Panc1 (cell line): Measurements from ENCODE around the gene VIPR2. TPM values are rescaled to one million over a fixed set of nuclear protein-coding genes. Genes with fewer than 3 reads are reported as not detected.

Source experiments
- ATAC-seq: fragments of 200-7000 bp; cut with Tn5 transposase; 2 replicates; pipeline ENCODE4 v1.9.1; 2020; ENCODE audit warnings: mild to moderate bottlenecking, moderate library complexity
- BruUV-seq: library from RNA; stranded (reverse); fragments of 400-500 nt; replicated peaks from 2 replicates; lab custom pipeline; 2021; lab: Mats Ljungman, UMichigan
- CTCF ChIA-PET: fragments of 300-600 bp; sonication (Branson Sonifier 250); formaldehyde crosslinking; loops from one replicate; lab custom pipeline; 2022; ENCODE audit warnings: antibody characterized with exemption; lab: Charles Lee
- POLR2A ChIA-PET: fragments of 300-600 bp; sonication (Branson Sonifier 250); formaldehyde crosslinking; loops from one replicate; lab custom pipeline; 2022; ENCODE audit warnings: antibody characterized with exemption; lab: Charles Lee
- DNase-seq: peaks from one replicate; pipeline ENCODE4 v3.0.0-alpha.2; 2010; ENCODE audit warnings: low read depth, low spot score
- H3K27ac ChIP-seq: 2 replicates; pipeline ENCODE4 v1.5.1; 2011; ENCODE audit warnings: mild to moderate bottlenecking, low read length, inconsistent platforms
- H3K27me3 ChIP-seq: fragments of 200-500 bp; sonication (Bioruptor generic); 2 replicates; pipeline ENCODE4 v1.6.0; 2014; ENCODE audit warnings: low read length, inconsistent platforms; ENCODE audit not compliant: control insufficient read depth, insufficient read depth
- H3K36me3 ChIP-seq: fragments of 200-500 bp; sonication (Bioruptor generic); 2 replicates; pipeline ENCODE4 v1.5.1; 2014; ENCODE audit warnings: inconsistent platforms, mild to moderate bottlenecking, low read length, moderate library complexity; ENCODE audit not compliant: control insufficient read depth, insufficient read depth
- H3K4me1 ChIP-seq: 2 replicates; pipeline ENCODE4 v1.5.1; 2011; ENCODE audit warnings: inconsistent platforms, mild to moderate bottlenecking, low read length, moderate library complexity; ENCODE audit not compliant: control insufficient read depth, insufficient read depth
- H3K4me3 ChIP-seq, 2 experiments: 2 replicates each; pipeline ENCODE4 v1.5.1; 2011 to 2012; ENCODE audit warnings: low read depth in 2 of 2, low read length in 2 of 2, mild to moderate bottlenecking in 2 of 2, inconsistent platforms in 1 of 2, moderate library complexity in 1 of 2
- H3K9me3 ChIP-seq: fragments of 200-500 bp; sonication (Bioruptor generic); 2 replicates; pipeline ENCODE4 v1.5.1; 2014; ENCODE audit warnings: low read depth, mild to moderate bottlenecking, inconsistent platforms, low read length, moderate library complexity; ENCODE audit not compliant: control insufficient read depth, insufficient read depth
- CTCF ChIP-seq: fragments of 450-650 bp; IDR thresholded peaks from 2 replicates; pipeline ENCODE4 v1.5.1; 2017; ENCODE audit warnings: mild to moderate bottlenecking
- POLR2AphosphoS5 ChIP-seq: IDR thresholded peaks from 2 replicates; pipeline ENCODE4 v1.6.1; 2012; ENCODE audit warnings: mild to moderate bottlenecking, low read depth, low read length, moderate library complexity
- REST ChIP-seq, 2 experiments: IDR thresholded peaks; 2 replicates each; pipeline ENCODE4 v1.6.1; 2011 to 2012; ENCODE audit warnings: low read depth in 2 of 2, control low read depth in 1 of 2, low read length in 1 of 2, mild to moderate bottlenecking in 1 of 2, moderate library complexity in 1 of 2; ENCODE audit not compliant: insufficient read depth in 1 of 2
- SIN3A ChIP-seq: IDR thresholded peaks from 2 replicates; pipeline ENCODE4 v1.6.1; 2012; ENCODE audit warnings: low read depth, mild to moderate bottlenecking, low read length, moderate library complexity, borderline replicate concordance; ENCODE audit not compliant: insufficient read depth
- TCF7L2 ChIP-seq: IDR thresholded peaks from 2 replicates; pipeline ENCODE4 v1.6.1; 2011; ENCODE audit warnings: mild to moderate bottlenecking, low read depth, low read length, inconsistent platforms
- in situ Hi-C: cut with HindIII; loops from 2 replicates; pipeline ENCODE4 v1.10.0; 2016; ENCODE audit warnings: low sequenced_read_pairs, low pct_unique_long_range_greater_than_20kb
- intact Hi-C: fragments of 100-400 bp; cut with micrococcal nuclease; formaldehyde crosslinking; loops from one replicate; pipeline ENCODE4 v1.10.0; 2022; ENCODE audit not compliant: unreplicated experiment
- total RNA-seq: library from RNA; stranded (reverse); gene quantifications from one replicate; pipeline ENCODE4 v1.2.1, GENCODE V29; 2021; ENCODE audit not compliant: unreplicated experiment

The VIPR2 gene
- total RNA-seq, 1 experiment from 2014 or later = not detected

DNA sequence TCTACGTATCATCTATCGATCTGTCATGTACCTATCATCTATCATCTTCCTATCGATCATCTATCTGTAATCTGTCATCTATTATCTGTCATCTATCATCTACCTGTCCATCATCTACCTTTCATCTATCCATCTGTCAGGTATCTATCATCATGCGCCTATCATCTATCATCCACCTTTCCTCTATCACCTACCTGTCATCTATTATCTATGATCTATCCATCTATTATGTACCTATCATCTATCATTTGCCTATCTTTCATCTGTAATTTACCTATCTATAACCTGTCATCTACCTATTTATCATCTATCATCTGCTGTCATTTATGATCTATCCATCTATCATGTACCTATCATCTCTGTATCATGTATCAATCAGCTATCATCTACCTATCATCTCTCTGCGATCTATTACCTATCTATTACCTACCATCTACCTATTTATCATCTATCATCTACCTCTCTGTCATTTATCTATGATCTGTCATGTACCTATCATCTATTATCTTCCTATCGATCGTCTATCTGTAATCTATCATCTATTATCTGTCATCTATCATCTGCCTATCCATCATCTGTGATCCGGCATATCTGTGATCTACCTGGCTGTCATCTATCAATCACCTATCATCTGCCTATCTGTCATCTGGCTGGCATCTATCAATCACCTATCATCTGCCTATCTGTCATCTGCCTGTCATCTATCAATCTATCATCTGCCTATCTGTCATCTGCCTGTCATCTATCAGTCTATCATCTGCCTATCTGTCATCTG lies 1.6 kb upstream of the VIPR2 start:
- no TSS peak for BruUV-seq
- Histone ChIP-seq H3K36me3 (no peaks in the 10 kb centered on the region), H3K27ac (no peak overlapping the region), H3K4me1 (no peaks in the 10 kb centered on the region; the same call in 1 of the 2 replicates), H3K27me3 (peaks cover 22% of the 10 kb centered on the region), H3K9me3 (no peaks in the 10 kb centered on the region), H3K4me3 (no peak overlapping the region)
- DNase-seq (no peak), ATAC-seq (no peak)
- no peak for TF ChIP-seq TCF7L2
- TF ChIP-seq POLR2AphosphoS5 = no peak
- TF ChIP-seq REST (IDR thresholded peaks at IDR 0.05; ENCODE audit: insufficient read depth in 1 of 2, low read depth in 2 of 2, low read length in 1 of 2) = no peak
- TF ChIP-seq CTCF = no peak
- no peak for TF ChIP-seq SIN3A
- intact Hi-C loops = no loop called here
- POLR2A ChIA-PET = no interaction called here
- CTCF ChIA-PET = no interaction called here
- in situ Hi-C loops = no loop called here

DNA sequence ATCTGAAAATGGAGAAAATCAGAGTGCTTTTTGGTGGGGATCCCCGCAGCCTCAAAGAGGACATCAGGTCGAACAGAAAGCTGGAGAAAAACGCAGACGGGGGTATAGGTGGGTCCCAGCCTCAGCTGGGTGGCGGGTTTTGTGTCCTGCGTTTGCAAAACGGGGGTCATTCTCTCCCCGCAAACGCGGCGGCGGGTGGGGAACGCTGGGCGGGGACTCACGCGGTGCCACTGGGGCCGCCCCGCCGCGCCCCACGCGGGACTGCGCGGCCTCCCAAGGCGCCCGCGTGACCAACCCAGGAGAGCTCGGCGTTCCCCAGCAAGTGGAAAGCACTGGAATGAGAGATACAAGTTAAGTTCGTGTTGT lies 806 bp upstream of the VIPR2 start:
- CTCF ChIA-PET = no interaction called here
- intact Hi-C loops = no loop called here
- no peak for ATAC-seq
- no peaks in the 10 kb centered on the region for H3K36me3 ChIP-seq
- POLR2A ChIA-PET = no interaction called here
- no peaks in the 10 kb centered on the region for H3K9me3 ChIP-seq
- no TSS peak for BruUV-seq
- no peak for TF ChIP-seq POLR2AphosphoS5
- no peak for TF ChIP-seq REST (IDR thresholded peaks at IDR 0.05; ENCODE audit: insufficient read depth in 1 of 2, low read depth in 2 of 2, low read length in 1 of 2)
- TF ChIP-seq CTCF = no peak
- no peak for TF ChIP-seq TCF7L2
- TF ChIP-seq SIN3A = no peak
- in situ Hi-C loops = no loop called here
- H3K27ac ChIP-seq = no peak overlapping the region
- no peaks in the 10 kb centered on the region; the same call in 1 of the 2 replicates for H3K4me1 ChIP-seq
- DNase-seq = no peak
- H3K4me3 ChIP-seq = no peak overlapping the region
- H3K27me3 ChIP-seq = peaks cover 22% of the 10 kb centered on the region
